Measurements from ENCODE around the gene TNFRSF11A.

TNFRSF11A gene

DNA sequence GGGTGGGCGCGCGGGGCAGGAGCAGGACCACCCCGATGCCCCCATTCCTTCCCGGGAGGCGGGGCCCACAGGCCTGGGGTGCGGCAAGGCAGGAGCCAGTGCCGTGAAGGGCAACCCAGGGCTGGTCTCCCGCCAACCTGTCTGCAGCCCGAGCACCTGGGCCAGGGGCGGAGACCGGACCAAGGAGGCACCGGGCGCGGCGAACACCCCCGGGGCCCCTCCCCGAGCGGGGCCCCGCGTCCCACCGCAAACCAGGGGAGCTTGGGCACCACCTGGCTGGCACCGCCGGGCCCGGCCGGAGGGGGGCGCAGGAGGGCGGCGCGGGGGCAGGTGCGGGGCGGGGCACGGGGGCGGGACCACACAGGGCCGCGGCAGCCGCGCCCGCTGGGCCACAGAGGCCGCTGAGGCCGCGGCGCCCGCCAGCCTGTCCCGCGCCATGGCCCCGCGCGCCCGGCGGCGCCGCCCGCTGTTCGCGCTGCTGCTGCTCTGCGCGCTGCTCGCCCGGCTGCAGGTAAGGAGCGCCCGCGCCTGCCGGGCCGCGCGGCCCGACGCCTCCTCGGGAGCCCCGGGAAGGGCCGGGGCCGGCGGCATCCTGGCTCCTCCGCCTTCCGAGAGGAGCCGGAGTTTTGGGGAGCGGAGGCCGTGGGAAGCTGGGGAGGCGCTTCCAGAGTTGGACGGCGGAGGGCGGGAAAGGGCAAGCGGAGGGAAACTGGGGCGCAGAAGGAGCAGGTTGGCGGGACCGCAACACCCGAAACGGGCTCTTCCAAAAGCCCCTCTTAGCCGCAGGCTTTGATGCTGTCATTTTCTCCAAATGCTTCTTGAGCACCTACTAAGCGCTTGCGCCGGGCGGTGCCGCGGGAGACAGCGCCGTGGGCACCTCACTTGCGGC is at the start of gene TNFRSF11A:
TSS of gene TNFRSF11A (plus strand) at position 394 of the 889 bp plus-strand sequence. CDS start at position 437, 43 bp downstream.
- DNase-seq (ENCODE audit: low read depth, low spot score), result peak; percentile 56

DNA sequence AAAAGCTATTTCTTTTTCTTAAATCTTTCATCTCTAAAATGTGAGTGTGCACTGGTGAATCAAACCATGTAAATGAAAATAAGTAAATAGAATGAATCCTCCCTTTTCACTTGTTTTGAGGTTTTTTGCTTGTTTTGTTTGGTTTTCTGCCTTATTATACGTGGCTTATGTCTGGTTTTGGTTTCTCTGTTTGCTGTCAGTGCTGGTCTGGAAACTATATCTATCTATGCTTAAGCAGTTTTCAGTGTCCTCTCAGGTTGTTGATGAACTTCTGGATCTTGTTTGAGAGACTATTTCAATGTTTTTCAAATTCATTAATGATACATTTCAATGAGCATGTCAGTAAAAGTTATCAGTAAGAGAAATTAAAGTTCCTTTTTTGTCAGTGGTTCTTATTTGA is 48.1 kb upstream of the TNFRSF11A start:
- peak; percentile 1 for DNase-seq (ENCODE audit: low read depth, low spot score)

DNA sequence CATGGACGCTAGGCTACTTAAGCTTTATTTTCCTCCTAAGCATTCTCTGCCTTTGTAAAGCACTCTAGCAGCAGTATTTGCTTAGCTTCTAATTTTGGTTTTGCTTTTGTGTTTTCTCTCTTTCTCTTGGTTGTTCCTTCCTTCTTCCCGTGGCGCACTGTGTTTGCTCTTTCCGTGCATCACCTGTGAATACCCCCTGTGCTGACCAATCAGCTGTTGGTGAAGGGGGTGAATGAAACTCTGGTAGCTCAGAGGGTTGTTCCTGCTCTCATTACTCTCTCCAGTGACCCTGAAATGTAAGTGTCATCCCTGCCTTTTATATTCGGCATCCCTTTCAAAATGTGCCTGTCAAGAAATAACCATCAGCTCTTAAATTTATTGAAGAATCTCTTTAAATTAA is 45.5 kb upstream of the TNFRSF11A start:
- DNase-seq (ENCODE audit: low read depth, low spot score), result no peak

DNA sequence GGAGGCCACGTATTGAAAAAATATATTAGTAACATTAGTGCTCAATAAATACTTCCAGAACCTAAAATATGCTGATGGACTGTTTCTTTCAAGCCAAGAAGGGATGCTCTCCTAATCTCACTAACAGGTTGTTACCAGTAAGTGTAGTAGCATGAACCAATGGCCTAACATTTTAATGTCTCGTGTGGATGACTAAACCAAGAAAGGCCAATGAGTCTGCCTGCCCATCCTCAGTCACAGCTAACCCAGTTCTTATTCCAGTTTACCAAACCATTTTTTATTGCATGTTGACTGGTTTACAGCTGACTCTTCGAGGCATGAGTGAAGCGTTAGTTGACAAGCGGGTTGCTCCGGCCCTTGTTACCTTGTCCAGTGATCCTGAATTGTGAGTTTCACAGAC is 45.1 kb upstream of the TNFRSF11A start:
- no peak for DNase-seq (ENCODE audit: low read depth, low spot score)

DNA sequence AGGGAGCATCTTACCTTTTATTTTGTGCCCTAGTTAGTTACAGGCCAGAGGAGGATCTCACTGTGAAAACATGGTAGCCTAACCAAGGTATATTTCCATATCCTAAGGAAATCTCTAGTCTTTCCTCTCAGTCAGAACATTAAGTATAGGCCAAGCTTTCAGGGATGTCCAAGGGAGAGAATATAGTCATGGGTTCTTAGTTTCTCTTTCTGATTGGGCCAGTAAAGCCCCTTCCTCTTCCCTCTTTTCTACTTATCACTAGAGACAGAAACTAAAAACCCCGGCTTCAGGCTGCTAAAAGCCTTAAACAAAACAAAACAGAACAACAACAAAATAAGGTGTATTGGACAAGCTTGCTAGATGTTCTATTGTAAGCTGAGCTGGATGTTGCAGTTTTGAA is 44.3 kb upstream of the TNFRSF11A start:
- DNase-seq (ENCODE audit: low read depth, low spot score), result no peak

DNA sequence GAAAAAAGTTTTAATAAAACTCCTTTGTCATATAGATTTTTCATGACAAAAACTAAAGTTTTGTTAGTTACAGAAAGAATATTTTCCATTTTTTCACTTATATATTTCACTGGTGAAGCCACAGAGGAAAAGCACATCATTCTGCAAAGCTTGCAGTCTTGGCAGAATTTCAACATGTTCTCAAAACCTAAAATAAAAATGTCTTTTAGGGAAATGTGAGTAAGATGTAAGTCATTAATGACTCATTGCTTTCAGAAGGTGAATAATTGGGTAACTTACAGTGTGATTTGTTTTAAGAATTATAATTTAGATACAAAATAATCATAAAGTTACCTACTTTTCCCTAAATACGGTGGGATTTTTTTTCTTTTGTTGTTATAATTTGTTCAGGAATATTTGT is 43.4 kb upstream of the TNFRSF11A start:
- DNase-seq (ENCODE audit: low read depth, low spot score), result peak; percentile 69

DNA sequence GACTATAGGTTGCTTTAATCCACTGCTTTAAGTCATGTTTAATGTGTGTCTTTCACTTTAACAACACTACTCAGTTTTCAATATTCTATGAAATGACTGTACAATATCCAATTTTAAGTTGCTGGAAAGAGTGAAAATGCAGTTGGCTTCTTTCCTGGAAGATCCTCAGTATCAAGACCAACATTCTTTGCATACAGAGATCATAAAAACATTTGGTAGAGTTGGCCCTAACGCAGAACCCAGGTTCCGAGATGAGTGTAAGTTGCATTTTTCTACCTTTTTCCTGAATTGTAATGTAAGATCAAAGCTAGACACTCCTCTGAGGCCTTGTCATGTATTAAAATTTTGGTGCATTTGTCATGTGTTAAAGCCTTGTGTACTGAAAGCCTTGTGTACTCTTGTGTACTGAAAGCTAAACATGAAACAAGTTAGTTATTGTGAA is 42.9 kb upstream of the TNFRSF11A start:
- DNase-seq (ENCODE audit: low read depth, low spot score), result peak; percentile 63

DNA sequence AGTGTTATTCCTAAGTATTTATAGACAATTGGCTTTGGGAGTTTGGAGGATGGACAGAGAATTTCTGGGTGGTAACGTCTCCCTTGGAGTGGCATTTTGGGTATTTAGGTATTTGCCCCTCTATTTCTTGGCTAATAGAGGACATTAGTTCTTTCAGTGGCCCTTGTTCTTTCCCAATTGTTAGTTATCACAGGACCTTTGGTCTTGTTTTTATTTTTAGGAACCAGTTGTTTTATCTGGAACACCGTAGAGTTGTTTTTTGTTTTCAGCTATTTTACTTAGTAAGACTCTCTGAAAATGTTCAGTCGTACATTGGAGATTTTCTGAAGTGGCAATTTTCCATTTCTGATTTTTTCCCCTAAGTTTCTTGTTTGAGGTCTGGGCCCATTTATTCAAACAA is 40.5 kb upstream of the TNFRSF11A start:
- no peak for DNase-seq (ENCODE audit: low read depth, low spot score)

DNA sequence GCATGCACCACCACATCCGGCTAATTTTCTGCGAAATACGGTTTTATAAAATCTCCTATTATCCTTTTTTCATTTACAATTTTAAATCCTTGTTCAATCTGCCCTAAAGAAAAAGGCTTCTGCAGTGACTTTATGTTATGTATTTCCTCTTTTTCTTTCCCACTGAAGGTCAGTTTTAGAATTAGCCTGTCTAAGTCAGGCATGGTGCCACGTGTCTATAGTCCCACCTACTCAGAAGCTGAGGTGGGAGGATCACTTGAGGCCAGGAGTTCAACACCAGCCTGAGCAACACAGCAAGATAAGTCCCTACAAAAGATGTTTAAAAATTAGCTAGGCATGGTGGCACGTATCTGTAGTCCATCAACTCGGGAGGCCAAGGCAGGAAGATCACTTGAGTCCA is 39.8 kb upstream of the TNFRSF11A start:
- DNase-seq (ENCODE audit: low read depth, low spot score), result no peak

DNA sequence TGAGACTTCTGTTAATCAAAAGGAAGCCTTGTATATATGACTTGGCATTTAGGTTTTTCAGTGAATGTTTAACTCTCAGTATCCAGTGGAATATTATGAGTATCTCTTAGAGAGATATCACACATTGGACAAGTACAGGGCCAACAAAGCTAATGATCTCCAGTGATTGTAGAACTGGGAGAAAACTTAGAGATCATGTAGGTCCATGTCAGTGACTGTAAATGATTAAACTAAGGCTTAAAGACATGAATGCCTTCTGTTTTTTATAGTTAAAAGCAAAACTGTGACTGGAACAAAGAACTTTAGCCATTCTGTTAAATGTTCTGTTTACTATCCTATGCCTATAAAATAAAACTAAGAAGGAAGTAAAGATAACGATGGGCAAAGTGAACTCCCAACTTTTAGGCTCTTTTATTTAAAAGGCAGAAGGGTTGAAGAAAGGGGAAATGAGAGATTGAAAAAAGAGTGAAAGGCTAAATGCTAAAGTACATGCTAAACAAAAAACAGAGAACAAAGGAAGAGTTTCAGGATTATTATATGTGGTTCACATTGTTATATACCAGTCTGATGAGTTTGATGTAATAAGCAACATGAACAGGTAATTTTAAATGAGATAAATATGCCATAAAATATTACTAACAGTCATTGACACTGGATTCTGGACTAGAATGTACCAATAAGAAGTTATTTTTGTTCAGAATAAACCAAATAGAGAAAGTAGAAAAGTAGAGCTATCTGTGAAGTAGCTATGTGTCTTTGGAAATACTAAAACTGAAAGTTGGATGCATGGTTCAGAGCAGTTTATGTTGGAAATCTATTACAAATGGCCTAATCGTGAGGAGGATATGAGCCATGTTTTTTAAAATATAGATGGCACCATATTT is 37.1 kb upstream of the TNFRSF11A start:
- DNase-seq (ENCODE audit: low read depth, low spot score), result no peak

DNA sequence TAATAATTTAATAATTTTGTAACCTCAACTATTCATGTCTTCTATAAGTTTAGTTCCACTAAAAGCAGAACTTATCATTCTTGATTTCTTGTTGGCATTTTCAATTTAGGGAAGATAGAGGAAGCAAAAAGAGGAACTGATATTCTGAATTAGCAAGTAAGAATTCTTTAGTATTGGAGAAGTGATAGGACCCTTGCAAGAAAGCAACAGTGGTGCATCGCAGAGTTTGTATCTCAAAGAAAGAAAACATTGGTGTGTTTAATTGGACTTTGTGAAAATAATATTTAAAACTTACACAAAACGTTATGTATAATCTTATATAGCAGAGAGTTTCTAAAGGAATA is 36.5 kb upstream of the TNFRSF11A start:
- no peak for DNase-seq (ENCODE audit: low read depth, low spot score)

DNA sequence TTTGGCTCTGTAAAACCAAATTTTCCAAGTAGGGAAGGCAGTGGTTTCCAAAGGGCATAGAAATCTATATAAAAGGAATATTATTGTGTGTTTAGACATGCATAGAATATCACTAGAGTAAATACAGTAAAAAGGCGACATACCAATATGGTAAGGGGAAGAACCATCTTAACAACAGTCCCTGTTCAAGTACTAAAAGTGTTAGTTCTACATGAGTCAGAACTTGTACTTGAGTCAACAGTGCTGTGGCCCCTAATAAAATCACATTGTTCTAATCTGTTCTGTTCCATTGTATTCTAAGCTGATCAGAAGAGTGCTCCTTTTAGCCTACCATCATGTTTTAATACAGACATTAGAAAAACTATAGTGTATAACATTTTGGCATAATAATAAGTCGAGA is 36.1 kb upstream of the TNFRSF11A start:
- DNase-seq (ENCODE audit: low read depth, low spot score), result no peak

DNA sequence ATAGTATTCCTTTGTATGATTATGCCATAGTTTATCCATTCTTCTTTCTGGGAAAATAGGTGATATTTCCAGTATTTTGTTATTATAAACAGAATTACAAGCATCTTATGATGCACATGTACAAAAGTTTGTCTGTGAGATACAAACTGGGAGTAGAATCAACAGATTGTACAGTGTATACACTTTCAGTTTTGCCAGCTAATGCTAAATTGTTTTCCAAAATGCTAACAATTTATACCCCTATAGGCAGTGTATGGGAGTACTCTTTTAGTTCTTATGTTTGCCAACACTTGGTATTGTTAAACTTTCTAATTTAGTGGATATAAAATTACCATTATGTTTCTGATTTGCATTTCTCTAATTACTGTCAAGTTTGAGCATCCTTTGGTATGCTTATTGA is 31.0 kb upstream of the TNFRSF11A start:
- DNase-seq (ENCODE audit: low read depth, low spot score), result no peak

DNA sequence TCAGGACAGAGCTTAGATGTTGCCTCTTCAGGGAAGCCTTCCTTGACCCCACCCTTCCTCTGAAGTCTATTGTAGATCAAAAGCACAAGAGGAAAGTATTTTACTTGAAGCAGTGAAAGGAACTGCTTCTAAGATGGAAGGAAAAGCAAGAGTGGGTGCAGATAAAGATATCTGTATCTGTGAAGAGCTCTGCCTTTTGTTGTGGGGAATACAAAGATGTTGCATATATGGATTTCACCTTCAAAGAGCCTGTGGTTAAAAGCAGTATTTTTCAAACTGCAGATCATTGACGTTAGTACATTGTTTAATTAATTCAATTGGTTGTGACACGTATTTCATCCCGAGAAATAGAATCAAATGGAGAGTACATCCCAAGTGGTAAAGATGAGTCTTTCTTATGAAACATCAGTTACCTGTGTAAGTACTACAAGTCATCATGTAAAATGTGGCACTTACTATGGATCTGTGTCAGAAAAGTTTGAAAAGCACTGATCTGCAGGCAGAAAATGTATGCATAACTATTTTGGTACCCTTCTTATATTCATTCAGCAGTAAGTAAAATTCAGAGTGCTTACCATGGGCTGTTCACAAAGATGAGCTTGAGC is 24.6 kb upstream of the TNFRSF11A start:
- DNase-seq (ENCODE audit: low read depth, low spot score), result no peak

DNA sequence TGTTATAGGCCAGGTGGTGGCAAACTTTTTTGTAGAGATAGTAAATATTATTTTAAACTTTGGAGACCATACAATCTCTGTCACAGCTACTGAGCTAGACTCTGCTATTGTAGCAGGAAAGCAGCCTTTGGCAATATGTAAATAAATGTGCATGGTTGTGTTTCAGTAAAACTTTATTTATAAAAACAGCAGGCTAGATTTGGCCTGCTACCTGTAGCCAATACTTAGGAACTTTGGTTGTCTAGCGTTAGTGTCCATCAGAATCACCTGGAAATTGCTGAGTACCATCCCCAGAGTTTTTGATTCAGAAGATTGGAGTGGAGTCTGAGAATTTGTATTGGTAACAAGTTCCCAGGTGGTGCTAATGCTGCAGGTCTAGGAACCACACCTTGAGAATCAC is 23.8 kb upstream of the TNFRSF11A start:
- DNase-seq (ENCODE audit: low read depth, low spot score), result no peak

DNA sequence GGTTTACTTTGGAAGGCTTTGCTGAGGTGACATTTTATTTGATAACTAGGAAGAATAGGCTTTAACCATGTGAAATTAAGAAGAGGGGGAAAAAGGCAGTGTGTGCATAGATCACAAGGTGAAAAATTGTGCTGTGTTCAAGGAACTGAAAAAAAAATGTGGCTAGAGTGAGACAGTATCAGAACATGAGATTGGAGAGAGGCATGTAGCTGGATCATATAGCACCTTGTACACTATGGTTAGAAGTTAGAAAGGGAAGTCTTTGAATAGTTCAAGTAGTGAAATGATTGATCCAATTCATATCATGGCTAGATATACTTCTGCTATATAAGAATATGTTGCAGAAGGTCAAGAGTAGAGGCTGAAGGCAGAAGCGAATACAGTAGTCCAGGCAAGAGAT is 12.3 kb upstream of the TNFRSF11A start:
- no peak for DNase-seq (ENCODE audit: low read depth, low spot score)

DNA sequence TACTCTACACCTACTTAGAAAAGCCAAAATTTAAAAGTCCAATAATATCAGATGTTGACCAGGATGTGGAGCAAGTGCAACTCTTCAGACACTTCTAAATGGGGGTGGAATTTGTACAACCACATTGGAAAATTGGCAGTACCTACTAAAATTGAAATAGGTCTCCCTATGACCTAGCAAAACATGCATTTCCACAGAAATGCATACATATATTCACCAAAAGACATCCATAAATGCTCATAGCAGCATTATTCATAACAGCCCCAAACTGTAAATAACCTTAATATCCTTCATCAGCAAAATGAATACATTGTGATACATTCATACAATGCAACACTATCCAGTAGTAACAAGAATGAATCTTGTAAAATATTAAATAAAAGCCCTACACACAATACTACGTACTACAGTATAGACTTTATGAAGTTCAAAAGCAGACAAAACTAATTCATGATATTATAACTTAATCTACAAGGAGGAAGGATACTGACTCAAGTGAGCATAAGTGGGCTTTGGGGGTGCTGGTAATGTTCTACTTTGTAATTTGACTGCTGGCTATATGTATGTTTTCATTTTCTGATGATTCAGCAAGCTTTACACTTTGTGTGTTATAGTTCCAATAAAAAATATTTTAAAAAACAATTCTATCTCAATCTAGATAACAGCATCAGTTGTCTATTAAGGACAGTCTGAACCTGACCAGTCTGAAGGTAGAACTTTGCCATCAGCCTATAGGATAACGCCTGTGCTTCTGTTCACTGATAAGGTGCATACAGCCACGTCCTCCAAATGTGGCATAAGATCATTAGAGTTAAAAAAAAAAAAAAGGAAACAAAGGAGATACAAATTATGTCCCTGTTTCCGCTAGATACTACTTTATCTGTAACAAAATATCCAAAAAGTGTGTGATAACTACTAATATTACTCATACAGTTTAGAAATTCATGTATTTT is 6.6 kb upstream of the TNFRSF11A start:
- no peak for DNase-seq (ENCODE audit: low read depth, low spot score)

DNA sequence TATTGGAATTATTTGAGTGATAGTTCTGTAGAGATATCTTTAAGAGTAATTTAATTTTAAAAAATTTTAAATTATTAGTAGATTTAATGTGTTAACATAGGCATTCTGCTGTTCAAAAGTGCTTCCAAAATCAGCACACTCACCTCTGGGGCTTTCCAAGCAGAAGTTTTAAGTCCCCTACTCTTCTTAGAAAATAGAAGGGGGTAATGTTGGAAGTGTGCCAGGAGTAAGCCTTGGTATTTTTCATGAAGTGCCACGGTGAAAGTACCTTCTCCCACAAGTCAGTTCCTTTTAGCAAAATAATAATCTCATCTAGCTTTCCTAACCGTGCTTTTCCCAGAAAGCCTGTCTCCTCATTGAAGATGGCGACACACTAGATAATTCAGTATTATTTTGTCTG is 3.9 kb upstream of the TNFRSF11A start:
- DNase-seq (ENCODE audit: low read depth, low spot score), result no peak

DNA sequence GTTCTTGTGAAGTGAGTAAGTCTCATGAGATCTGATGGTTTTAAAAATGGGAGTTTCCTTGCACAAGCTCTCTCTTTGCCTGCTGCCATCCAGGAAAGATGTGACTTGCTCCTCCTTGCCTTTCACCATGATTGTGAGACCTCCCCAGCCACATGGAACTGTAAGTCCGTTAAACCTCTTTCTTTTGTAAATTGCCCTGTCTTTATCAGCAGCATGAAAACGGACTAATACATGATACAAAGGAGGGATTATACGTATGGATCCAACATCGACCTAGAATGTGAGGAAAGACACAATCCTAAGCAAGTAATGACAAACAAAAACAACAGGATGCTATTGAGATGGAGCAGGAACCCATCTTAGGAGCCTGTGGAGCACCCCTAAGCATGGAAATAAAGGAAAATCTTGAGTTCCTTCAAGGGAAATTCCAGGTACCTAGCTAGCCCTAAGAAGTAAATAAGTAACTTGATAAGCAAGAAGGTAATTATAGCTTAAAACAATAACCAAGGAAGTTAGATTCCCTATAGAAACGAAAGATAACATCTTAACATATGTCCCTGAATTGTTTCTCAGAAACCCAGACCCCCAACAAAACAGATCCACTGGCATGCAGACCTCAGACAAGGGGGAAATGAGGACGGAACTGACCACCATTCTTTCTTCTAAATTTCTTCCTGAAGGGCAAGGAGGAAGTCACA is 1.5 kb upstream of the TNFRSF11A start:
- DNase-seq (ENCODE audit: low read depth, low spot score), result no peak

DNA sequence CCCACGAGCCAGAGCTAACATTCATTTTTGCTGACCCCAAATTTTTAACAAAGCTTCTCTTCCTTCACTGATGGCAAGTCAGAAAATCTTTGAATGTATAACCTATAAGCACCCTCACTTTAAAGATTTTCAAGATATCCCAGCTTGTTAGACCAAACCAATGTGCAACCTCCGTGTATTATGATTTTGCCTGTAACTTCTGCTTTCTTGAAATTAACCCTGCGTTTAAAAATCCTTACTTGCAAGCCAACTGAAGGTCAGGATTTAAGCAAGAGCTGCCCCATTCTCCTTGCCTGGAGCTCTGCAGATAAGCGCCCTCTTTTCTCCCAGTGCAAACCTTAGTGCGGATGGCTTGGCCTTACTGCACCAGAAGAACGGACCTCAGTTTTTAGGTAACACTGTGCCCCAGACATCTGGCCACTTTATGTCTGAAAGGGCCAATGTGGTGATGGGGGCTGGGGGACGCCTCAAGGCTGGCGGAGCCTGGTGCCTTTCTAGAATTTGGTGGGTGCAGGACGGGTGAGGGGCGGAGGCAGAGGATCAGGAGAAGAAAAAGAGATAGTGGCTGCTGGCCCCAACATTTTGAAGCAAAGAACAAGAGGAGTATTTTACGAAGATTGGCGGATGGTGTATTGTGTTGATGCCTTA is 805 bp upstream of the TNFRSF11A start:
- DNase-seq (ENCODE audit: low read depth, low spot score), result no peak

Measured in astrocyte of the hippocampus (primary cell).